Activated CD4-positive, alpha-beta T cell treated with anti-CD3 and anti-CD28 coated beads for 36 hours (primary cell): ENCODE data around the gene TACC2. TPM values are rescaled to one million over a fixed set of nuclear protein-coding genes. Genes with fewer than 3 reads are reported as not detected.

Experiments
- ATAC-seq: fragments of 200-7000 bp; cut with Tn5 transposase; one replicate; pipeline ENCODE4 v1.10.0; 2021; ENCODE audit warnings: mild to moderate bottlenecking, moderate library complexity
- CTCF ChIA-PET: fragments of 350-600 bp; sonication (Branson Sonifier 250); formaldehyde crosslinking; loops from one replicate; lab custom pipeline; 2021; ENCODE audit warnings: antibody characterized with exemption; lab: Charles Lee
- POLR2A ChIA-PET: fragments of 350-600 bp; sonication (Branson Sonifier 250); formaldehyde crosslinking; loops from one replicate; lab custom pipeline; 2021; ENCODE audit warnings: antibody characterized with exemption, inconsistent platforms; lab: Charles Lee
- DNase-seq: peaks from one replicate; pipeline ENCODE4 v3.0.0-alpha.2; 2020
- H3K27ac Mint-ChIP-seq: one replicate; pipeline ENCODE4 v1.8.0; 2021; ENCODE audit warnings: mixed read lengths
- H3K27me3 Mint-ChIP-seq: one replicate; pipeline ENCODE4 v1.8.0; 2021; ENCODE audit warnings: mixed read lengths
- H3K36me3 Mint-ChIP-seq: one replicate; pipeline ENCODE4 v1.8.0; 2021; ENCODE audit warnings: low read depth, mixed read lengths
- H3K4me1 Mint-ChIP-seq: one replicate; pipeline ENCODE4 v1.8.0; 2021; ENCODE audit warnings: mixed read lengths
- H3K4me3 Mint-ChIP-seq: one replicate; pipeline ENCODE4 v1.8.0; 2021; ENCODE audit warnings: mild to moderate bottlenecking, moderate library complexity, mixed read lengths
- H3K9me3 Mint-ChIP-seq: one replicate; pipeline ENCODE4 v1.8.0; 2021; ENCODE audit warnings: low read depth, mixed read lengths
- intact Hi-C, 2 experiments: fragments of 100-400 bp; cut with DNase I in 1 of 2; cut with micrococcal nuclease in 1 of 2; formaldehyde crosslinking; loops; one replicate each; pipeline versions ENCODE4 v1.14.2 to v1.15.1; 2022 to 2024; cut with DNase I, micrococcal nuclease
- total RNA-seq, 2 experiments: library from RNA; stranded (reverse); gene quantifications; one replicate each; pipeline ENCODE4 v1.2.3, GENCODE V29; 2021

TACC2 gene
- total RNA-seq, 2 experiments from 2014 or later = not detected

- ATAC-seq = no peak
- H3K9me3 Mint-ChIP-seq = no peaks in the 10 kb centered on the region
- no peaks in the 10 kb centered on the region for H3K36me3 Mint-ChIP-seq
- H3K4me1 Mint-ChIP-seq = no peaks in the 10 kb centered on the region
- no peak overlapping the region for H3K4me3 Mint-ChIP-seq
- intact Hi-C loops = no loop called here
- CTCF ChIA-PET = interaction anchor here (0.6 to 1.2 kb wide), 2 partner anchors 34 to 794 kb away, joined by 5 read pairs; no protein-coding TSS in a partner anchor
- peaks cover 1% of the 10 kb centered on the region for H3K27me3 Mint-ChIP-seq
- no peak overlapping the region for H3K27ac Mint-ChIP-seq
- no peak for DNase-seq
- POLR2A ChIA-PET = no interaction called here
Observed at GRCh38 chr10:122234416-122234815, 245.5 kb downstream of the TACC2 start.

- intact Hi-C loops = no loop called here
- Mint-ChIP-seq H3K4me3 (no peak overlapping the region), H3K36me3 (no peaks in the 10 kb centered on the region), H3K27ac (no peak overlapping the region), H3K27me3 (peaks cover 1% of the 10 kb centered on the region), H3K4me1 (no peaks in the 10 kb centered on the region), H3K9me3 (no peaks in the 10 kb centered on the region)
- POLR2A ChIA-PET = no interaction called here
- ATAC-seq = no peak
- no peak for DNase-seq
- CTCF ChIA-PET = interaction anchor here (0.8 kb wide), 1 partner anchor 459 kb away, joined by 5 read pairs; no protein-coding TSS in a partner anchor
Observed at GRCh38 chr10:122236690-122237306, 247.8 kb downstream of the TACC2 start.

- H3K4me3 Mint-ChIP-seq = no peak overlapping the region
- peaks cover 1% of the 10 kb centered on the region for H3K27me3 Mint-ChIP-seq
- POLR2A ChIA-PET = no interaction called here
- DNase-seq (no peak), ATAC-seq (no peak)
- H3K4me1 Mint-ChIP-seq = no peaks in the 10 kb centered on the region
- CTCF ChIA-PET = interaction anchor here (0.7 to 0.8 kb wide), 2 partner anchors 306 to 458 kb away, joined by 3 to 5 read pairs; no protein-coding TSS in a partner anchor
- H3K9me3 Mint-ChIP-seq = no peaks in the 10 kb centered on the region
- H3K36me3 Mint-ChIP-seq = no peaks in the 10 kb centered on the region
- no peak overlapping the region for H3K27ac Mint-ChIP-seq
- intact Hi-C loops = no loop called here
Observed at GRCh38 chr10:122237331-122237990, 248.5 kb downstream of the TACC2 start.

- Mint-ChIP-seq H3K27me3 (no peaks in the 10 kb centered on the region), H3K4me1 (no peaks in the 10 kb centered on the region), H3K4me3 (no peak overlapping the region), H3K36me3 (no peaks in the 10 kb centered on the region), H3K27ac (no peak overlapping the region), H3K9me3 (no peaks in the 10 kb centered on the region)
- ATAC-seq = no peak
- CTCF ChIA-PET = no interaction called here
- POLR2A ChIA-PET = no interaction called here
- intact Hi-C loops = no loop called here
- DNase-seq = no peak
Observed at GRCh38 chr10:122239578-122240257, 250.8 kb downstream of the TACC2 start.

- Mint-ChIP-seq H3K4me3 (no peak overlapping the region), H3K4me1 (no peaks in the 10 kb centered on the region), H3K9me3 (no peaks in the 10 kb centered on the region), H3K36me3 (no peaks in the 10 kb centered on the region), H3K27me3 (no peaks in the 10 kb centered on the region), H3K27ac (no peak overlapping the region)
- ATAC-seq = no peak
- no peak for DNase-seq
- intact Hi-C loops = no loop called here
- ChIA-PET CTCF (no interaction called here), POLR2A (no interaction called here)
Observed at GRCh38 chr10:122240401-122240800, 251.4 kb downstream of the TACC2 start.

GRCh38 chr10:122241836-122242235 lies 252.9 kb downstream of the TACC2 start:
- intact Hi-C loops = no loop called here
- CTCF ChIA-PET = no interaction called here
- no peak for DNase-seq
- POLR2A ChIA-PET = no interaction called here
- H3K27me3 Mint-ChIP-seq = no peaks in the 10 kb centered on the region
- H3K4me3 Mint-ChIP-seq = no peak overlapping the region
- H3K4me1 Mint-ChIP-seq = no peaks in the 10 kb centered on the region
- no peak for ATAC-seq
- no peak overlapping the region for H3K27ac Mint-ChIP-seq
- H3K36me3 Mint-ChIP-seq = no peaks in the 10 kb centered on the region
- no peaks in the 10 kb centered on the region for H3K9me3 Mint-ChIP-seq

GRCh38 chr10:122243550-122243949 lies 254.6 kb downstream of the TACC2 start:
- POLR2A ChIA-PET = no interaction called here
- Mint-ChIP-seq H3K4me1 (no peaks in the 10 kb centered on the region), H3K27ac (no peak overlapping the region), H3K4me3 (no peak overlapping the region), H3K9me3 (no peaks in the 10 kb centered on the region), H3K27me3 (no peaks in the 10 kb centered on the region), H3K36me3 (no peaks in the 10 kb centered on the region)
- ATAC-seq (no peak), DNase-seq (no peak)
- intact Hi-C loops = no loop called here
- CTCF ChIA-PET = no interaction called here

- DNase-seq (no peak), ATAC-seq (no peak)
- no peaks in the 10 kb centered on the region for H3K9me3 Mint-ChIP-seq
- no peaks in the 10 kb centered on the region for H3K4me1 Mint-ChIP-seq
- intact Hi-C loops = no loop called here
- H3K36me3 Mint-ChIP-seq = no peaks in the 10 kb centered on the region
- no peak overlapping the region for H3K27ac Mint-ChIP-seq
- no peaks in the 10 kb centered on the region for H3K27me3 Mint-ChIP-seq
- ChIA-PET POLR2A (no interaction called here), CTCF (interaction anchor here (0.5 kb wide), 1 partner anchor 180 kb away, joined by 4 read pairs; no protein-coding TSS in a partner anchor)
- H3K4me3 Mint-ChIP-seq = no peak overlapping the region
Observed at GRCh38 chr10:122244001-122244975, 255.3 kb downstream of the TACC2 start.

GRCh38 chr10:122245136-122245535 lies 256.2 kb downstream of the TACC2 start:
- CTCF ChIA-PET = interaction anchor here (0.5 kb wide), 1 partner anchor 179 kb away, joined by 4 read pairs; no protein-coding TSS in a partner anchor
- ATAC-seq = no peak
- POLR2A ChIA-PET = no interaction called here

GRCh38 chr10:122245897-122246296 lies 256.9 kb downstream of the TACC2 start:
- intact Hi-C loops = no loop called here
- Mint-ChIP-seq H3K4me3 (no peak overlapping the region), H3K36me3 (no peaks in the 10 kb centered on the region), H3K27ac (no peak overlapping the region), H3K27me3 (no peaks in the 10 kb centered on the region), H3K4me1 (no peaks in the 10 kb centered on the region), H3K9me3 (no peaks in the 10 kb centered on the region)
- DNase-seq = no peak
- no peak for ATAC-seq
- CTCF ChIA-PET = no interaction called here
- POLR2A ChIA-PET = no interaction called here

More at GRCh38 chr10:122245136-122245535, 256.2 kb downstream of the TACC2 start:
- intact Hi-C loops = no loop called here
- no peak overlapping the region for H3K4me3 Mint-ChIP-seq
- no peak for DNase-seq
- H3K27ac Mint-ChIP-seq = no peak overlapping the region
- no peaks in the 10 kb centered on the region for H3K4me1 Mint-ChIP-seq
- H3K36me3 Mint-ChIP-seq = no peaks in the 10 kb centered on the region
- H3K27me3 Mint-ChIP-seq = no peaks in the 10 kb centered on the region
- H3K9me3 Mint-ChIP-seq = no peaks in the 10 kb centered on the region
